Transverse colon (tissue), 4 donors: ENCODE results near the gene FGA.

Experiments used
- POLR2A ChIP-seq: fragments of 450-650 bp; IDR thresholded peaks from one replicate; pipeline ENCODE4 v1.6.1; 2016; ENCODE audit warnings: antibody characterized with exemption, mild to moderate bottlenecking, moderate library complexity
- POLR2AphosphoS5 ChIP-seq, 3 donors: sonication (generic); formaldehyde crosslinking; IDR thresholded peaks; one replicate each; pipeline ENCODE4 v1.6.1; 2016; ENCODE audit warnings: antibody characterized with exemption in 3 of 3
- TF ChIP-seq, protein P1 (sequence below), 5 experiments: fragments of 200-600 bp in 3 of 5; fragments of 450-650 bp in 2 of 5; sonication (generic) in 3 of 5; IDR thresholded peaks; 1 replicate in 2 of 5; 2 replicates in 3 of 5; pipeline ENCODE4 v1.5.1; 2016 to 2017; ENCODE audit warnings: antibody characterized with exemption in 5 of 5, inconsistent platforms in 3 of 5, mild to moderate bottlenecking in 2 of 5, moderate library complexity in 1 of 5

DNA sequence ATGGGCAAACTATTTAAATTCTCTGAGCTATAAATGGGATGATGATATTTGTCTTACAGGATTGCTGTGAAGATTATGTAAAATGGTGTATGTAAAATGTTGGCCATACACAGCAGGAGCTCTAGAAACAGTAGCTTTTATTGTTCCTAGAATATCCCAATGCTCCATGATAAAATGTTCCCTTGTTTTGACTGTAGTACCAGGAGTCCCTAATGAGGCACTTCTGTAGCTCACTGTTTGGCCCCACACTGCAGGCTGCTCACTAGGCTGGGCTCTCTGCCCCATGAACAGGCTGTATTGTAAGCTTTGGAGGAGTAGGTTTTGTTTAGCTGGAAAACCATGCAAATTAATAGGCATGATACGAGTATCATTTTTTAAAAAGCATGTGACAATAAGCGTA, 3.3 kb upstream of the FGA start:
- TF ChIP-seq, protein P1, sequence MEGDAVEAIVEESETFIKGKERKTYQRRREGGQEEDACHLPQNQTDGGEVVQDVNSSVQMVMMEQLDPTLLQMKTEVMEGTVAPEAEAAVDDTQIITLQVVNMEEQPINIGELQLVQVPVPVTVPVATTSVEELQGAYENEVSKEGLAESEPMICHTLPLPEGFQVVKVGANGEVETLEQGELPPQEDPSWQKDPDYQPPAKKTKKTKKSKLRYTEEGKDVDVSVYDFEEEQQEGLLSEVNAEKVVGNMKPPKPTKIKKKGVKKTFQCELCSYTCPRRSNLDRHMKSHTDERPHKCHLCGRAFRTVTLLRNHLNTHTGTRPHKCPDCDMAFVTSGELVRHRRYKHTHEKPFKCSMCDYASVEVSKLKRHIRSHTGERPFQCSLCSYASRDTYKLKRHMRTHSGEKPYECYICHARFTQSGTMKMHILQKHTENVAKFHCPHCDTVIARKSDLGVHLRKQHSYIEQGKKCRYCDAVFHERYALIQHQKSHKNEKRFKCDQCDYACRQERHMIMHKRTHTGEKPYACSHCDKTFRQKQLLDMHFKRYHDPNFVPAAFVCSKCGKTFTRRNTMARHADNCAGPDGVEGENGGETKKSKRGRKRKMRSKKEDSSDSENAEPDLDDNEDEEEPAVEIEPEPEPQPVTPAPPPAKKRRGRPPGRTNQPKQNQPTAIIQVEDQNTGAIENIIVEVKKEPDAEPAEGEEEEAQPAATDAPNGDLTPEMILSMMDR (IDR thresholded peaks at IDR 0.05): no peak
- TF ChIP-seq POLR2AphosphoS5 (IDR thresholded peaks at IDR 0.05) (no peak), POLR2A (no peak)
